ENCODE results near the gene DDO.

The DDO gene

DNA sequence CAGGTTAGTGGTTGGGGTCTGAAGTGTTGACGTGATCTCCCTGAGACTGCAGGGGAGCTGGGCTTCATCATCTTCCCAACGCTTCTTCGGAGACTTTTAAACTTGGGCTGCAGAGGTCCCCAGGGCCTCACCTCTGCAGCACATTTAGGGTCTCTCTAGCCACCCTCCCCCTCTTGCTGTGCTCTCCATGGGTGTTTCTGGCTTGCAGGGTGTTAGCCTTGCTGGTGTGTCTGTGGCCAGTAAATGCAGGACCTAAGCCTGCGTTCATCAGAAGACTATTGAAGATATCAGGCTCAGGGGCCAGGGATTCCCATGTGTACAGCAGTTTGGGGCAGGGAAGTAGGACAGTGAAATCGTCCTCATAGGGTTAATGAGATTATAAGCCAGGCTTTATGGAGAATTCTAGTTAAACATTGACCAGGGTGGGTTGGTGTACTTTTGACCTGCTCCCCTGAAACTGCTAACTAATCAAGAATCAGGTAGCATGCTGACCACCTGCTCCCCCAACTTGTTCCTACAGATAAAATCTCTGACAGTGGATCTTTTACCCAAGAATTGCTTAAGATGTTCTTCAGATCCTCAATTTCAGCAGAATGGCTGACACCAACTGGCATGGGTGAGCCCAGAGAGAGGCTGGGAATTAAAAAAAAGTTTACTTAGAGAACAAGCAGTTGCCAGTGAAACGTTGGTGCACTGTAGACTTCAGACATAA, 3.8 kb upstream of the DDO start:
- DNase-seq = no peak

DNA sequence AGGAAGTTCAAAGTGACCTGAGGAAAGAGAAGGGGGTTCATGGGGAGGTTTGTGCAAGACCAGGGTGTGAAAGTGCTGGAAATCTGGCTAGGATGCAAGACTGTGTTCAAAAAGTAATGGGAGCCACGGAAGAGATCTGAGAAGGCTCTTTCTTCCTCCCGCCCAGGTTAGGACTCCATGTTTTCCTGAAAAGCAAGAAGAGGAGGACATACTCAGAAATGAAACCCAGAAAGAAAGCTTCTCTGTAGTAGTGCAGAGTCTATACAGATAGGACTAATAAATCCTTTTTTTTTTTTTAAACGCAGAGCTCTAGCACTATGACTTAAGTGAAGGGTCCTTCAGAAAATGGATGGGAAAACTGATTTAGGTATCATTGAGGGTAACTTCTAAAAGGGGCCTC, 3.2 kb upstream of the DDO start:
- DNase-seq = no peak

DNA sequence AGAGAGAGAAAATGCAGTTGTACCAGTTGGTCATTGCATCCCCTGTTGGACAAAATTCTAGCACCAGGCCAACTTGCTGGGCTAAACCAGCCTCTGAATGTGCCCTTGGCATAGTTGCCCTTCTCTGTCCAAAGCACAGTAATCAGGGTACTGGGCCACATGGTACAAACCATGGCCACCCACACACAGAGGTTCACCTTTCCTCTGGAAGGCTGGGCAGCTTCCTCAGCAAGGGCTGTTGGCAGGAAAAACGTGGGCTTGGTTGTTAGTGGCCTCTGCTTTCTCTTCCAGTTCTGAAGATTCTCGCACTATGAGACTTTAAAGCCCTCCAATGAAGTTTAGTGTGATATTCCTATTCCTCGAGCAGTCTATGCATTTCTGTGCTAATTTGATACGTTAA, 706 bp downstream of the DDO start:
- no peak for DNase-seq

DNA sequence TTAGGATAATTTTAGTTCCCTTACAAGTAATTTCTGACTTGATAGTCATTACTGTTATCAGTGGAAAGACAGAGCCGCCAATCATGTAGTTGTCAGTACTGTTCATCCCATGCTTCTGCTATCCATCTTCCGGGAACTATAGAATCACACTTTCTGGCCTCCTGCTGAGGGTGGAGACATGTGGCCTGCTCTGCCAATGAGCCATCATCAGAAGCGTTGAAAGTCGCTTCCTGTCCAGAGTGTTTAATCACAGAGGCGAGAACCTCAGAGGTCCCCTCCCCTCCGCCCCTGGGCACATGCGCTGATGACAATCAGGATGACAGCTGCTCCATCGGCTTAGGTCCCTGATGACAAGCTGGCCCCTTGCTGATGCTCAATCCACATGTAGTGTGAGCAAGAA, 3.0 kb downstream of the DDO start:
- no peak for DNase-seq

DNA sequence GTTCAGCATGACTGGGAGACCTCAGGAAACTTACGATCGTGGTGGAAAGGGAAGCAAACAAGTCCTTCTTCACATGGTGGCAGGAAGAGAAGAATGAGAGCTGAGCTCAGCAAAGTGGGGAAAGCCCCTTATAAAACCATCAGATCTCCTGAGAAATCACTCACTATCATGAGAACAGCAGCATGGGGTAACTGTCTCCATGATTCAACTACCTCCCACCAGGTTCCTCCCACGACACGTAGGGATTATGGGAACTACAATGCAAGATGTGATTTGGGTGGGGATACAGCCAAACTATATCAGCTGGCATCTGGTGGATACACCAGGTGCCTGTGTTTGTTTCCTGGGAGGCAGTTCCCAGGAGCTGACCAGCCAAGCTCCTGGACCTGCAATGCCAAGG, 4.9 kb downstream of the DDO start:
- DNase-seq = no peak

DNA sequence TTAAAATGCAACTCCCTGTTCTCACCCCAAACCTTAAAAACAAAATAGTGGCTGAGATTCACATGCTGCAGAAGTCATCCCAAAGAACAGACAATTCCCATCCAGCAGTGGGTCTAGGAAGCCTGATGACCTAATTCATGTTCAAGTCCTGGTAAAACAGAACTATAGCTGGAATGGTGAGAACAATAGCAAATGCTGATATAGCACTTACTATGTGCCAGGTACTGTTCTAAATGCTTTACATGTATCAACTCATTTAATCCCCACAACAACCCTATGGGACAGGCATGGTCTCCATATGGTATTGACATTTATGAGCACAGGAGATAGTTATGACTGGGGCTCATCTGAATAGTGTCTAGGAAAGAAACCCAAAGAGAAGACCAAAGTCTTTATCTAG, 5.6 kb downstream of the DDO start:
- DNase-seq = no peak

DNA sequence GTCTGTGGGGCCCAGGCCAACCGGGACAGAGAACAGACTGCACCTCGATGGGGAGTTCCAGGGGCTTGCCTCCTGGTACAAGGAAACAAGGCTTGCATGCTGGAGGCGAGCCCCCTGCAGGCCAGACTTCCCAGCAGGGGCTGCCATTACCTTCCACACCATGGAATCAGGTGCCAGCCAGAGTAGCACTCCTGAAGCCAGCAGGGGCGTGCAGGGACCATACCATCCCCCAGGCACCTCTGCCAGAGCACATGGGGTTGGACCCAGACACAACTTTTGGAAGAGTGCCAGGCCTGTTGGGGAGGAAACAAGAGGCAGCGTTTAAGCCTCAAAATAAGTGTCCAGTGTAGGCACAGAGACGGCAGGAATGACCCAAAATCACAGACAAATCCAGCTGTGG, 6.5 kb downstream of the DDO start:
- no peak for DNase-seq

DNA sequence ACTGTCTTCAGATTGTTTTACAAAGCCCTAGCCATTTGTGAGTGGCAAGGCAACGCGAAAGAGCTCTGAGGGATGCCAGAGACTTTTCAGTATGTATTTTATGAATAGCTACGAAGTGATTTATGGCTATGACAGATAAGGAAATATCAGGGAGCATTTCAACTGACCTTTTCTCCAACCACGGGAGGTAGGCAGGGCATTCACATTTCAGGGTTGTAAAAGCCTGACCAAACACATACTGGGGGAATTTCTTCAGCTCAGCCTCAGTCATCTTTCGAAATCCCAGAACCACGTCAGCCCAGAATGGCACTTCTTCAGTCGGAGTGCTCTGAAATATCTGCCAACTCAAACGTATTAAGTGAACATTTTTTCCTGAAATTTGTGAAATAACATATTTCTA, 10.8 kb downstream of the DDO start:
- DNase-seq = no peak

DNA sequence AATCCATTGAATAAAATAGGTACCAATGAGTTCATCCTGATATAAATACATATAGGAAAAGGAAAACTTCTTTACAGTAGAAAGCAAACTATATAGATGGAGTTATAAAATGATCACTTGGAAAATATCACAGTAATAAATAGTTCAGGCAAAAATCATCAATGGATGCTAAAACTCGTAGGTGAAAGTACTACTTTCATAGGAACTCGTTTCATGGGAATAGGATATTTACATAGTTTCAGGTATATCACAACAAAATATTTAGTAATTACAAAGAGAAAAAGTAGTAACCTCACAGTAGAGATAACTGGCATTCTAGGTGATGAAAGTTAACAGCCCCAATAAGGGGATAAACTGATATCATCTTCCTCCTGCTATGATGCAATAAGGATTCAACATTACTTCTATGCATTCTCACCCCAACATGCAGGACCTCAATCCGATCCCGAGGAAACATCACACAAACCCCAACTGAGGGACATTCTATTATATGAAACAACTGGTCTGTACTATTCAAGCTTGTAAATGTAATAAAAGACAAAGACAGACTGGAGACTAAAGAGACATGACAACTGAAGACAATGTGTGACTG, 13.7 kb downstream of the DDO start:
- DNase-seq = no peak

DNA sequence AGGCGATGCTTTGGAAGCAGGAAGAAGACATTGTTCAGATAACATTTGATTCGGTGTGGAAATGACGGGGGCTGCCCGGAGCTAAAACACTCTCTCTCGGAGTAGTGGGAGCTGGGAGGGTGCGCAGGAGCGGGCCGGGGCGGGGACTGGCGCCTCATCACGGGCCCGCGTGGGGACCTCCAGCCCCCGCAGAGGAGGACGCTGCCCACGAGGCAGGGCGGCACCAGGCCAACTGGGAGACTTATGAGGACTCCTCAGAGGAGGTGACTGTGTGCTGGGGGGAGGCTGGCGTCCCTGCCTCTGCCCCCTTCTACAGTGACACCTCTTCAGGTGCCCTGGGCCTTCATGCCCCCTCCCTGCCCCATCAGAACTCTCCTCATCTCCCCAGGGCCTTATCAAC, 15.2 kb downstream of the DDO start:
- DNase-seq = no peak

DNA sequence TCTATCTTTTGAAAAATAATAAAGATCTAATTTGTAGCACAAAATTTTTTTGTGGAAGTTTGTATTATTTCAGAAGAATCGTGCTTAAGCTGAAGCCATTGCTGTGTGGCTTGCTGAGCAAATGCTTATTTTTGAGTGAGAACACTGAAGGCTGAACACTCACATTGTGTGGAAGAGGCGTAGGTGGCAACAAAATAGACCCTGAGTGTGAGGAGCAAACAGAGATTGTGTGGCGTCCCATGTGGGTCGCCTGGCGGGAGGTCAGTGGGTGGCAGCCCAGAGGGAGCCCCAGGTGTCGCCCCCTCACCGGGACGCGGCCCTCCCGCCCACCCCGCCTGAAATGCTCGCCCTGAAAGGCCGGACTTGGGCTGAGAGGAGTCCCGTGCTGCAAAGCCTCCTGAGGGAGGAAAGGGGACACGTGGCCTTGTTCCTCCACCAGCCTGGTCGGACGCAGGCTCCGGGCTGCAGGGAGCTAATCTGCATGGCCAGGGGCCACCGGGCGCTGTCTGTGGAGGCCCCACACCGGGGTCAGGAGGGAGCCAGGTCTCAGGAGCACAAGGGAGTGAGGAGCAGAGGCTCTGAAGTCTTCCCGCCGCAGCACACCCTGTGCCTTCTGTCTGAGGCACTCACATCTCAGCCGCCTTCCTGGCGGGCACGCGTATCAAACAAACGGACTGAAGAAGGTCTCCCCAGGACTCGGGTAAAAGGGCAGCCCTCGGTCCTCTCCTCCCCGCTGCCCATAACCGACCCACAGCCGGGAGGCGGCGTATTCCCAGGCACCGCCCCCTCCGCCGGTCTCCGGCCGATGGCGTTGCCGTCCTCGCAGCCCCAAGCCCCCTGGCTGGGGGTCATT, 15.9 kb downstream of the DDO start:
- no peak for DNase-seq

DNA sequence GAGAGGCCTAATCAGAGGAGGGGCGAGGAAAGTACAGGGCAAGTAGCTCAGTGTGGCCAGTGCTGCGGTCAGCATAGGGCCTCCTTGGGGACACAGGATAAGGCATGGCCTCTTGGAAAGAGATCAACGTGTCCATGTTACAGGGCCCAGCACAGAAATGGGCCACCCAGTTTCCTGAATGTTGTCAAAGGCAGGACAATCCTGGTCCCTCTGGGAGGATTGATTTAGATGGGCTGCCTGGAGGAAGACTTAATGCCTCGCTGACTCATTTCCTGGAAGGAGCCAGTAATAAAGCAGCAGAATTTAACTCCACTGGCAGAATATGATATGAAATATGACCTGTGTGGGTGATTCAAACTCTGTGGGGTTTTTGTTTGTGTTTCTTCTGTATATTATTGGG, 16.6 kb downstream of the DDO start:
- DNase-seq = no peak

DNA sequence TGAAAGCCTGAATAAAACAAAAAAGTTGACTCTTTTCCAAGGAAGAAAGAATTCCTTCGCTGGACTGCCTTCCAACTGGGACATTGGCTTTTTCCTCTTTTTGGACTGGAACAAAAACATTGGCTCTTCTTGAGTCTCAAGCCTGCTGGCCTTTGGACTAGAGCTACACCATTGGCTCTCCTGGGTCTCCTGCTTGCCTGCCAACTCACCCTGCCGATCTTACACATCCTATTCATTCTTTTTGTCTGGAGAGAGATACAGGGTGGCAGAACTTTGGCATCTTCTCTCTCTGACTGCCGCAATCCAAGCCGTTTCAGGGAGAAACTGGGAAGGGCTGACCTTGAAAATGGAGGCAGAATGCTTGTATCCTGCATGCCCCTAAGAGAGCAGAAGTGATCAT, 20.2 kb downstream of the DDO start:
- no peak for DNase-seq

DNA sequence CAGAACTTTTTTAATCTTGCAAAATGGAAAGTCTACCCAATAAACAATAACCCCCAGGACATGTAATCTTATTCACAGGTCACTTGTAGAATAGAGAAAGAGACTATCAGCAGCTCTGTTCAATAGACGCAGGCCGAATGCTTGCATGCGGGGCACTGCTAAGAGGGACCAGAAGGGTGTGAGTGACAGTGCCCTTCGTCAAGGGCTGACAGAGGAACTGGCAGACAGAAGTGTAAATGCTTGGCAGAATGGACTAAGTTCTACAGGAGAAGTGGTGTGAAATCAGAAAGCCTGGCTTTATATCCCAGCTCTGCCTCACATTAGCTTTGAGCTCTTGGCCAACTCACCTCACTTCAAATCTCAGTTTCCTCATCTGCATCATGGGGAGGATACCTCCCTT, 21.0 kb downstream of the DDO start:
- DNase-seq = no peak

DNA sequence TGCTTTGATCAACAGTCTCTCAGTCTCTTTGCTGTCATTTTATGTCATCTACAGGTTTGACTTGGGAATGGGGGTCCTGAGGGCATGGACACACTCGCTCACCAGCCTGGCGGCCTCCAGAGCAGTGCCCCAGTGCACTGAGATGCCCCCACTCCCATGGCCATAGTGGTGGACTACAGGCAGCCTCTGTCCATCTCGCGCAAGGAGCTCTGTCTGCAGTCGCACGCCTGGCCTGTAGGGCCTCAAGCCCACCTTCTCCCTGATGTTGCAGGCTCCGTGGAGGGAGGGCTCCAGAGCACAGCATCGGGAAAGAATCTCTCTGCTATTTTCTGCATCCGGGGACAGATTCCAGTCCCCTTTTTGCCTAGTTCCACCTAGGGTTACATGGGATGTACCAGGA, 22.6 kb downstream of the DDO start:
- no peak for DNase-seq

DNA sequence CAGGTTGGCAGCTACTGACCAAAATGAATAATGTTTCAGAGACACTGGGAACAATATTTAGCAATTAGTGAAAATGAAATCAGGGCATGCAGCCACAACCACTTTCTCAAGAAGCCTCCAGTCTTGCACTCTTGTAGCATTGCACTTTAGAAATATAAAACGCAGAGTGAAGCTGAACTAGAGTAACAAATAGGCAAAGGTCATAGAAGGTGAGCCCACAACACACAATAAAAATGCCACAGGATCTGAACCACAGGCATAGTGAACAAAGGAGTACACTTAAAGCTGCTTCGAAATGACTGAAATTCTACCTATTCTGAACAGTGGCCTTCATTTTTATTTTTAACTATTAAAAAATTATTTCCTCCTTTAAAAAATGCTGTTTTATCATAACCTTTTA, 25.0 kb downstream of the DDO start:
- no peak for DNase-seq

DNA sequence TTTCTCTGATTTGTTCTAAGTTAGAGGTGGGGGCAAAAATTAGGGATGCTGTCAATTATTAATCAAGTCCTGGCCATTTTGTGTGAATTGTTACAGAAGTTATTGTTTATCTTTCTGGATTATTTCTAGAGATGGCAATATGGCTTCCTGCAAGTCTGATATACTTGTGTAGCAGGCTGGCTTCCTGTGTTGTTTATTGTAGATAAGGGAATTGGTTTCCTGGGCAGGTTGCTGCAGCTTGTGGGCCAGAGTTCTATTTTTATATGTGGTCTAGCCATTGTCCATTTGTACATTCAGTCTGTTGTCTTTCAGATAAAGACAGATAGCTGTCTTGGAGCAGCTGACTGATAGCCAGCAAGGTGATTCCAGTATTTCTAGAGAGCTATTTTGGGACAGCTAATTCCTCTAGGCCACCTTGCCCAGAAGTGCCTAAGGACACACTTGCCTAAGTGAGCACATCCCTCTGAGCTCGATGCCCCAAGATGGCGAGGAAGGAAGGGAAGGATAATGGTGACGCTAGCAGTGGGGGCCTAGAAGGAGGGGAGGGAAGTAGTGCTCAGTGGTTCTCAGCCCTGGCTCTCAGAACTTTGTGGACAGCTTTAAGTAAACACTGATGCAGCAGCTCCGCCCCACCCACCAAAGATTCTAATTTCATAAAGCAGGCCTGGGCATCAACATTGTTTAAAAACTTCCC, 25.5 kb downstream of the DDO start:
- DNase-seq = no peak

DNA sequence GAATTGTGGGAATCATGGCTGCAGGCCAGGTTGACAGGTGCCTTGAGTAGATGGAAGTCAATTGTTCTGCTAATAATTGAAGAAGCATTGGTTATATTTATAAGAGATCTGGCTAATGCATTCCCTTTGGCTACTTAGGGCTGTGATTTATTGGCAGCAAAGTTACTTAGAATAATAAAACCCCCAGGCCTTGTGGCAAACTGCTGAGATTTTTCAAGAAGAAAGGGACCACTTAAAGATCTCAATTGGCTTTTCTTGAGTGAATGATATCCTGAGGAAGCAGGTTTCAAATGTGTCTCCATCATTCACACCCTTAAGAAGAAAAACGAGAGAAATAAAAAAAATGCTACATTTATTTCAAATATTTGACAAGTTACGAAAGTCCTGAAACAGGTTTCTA, 27.4 kb downstream of the DDO start:
- DNase-seq = no peak

DNA sequence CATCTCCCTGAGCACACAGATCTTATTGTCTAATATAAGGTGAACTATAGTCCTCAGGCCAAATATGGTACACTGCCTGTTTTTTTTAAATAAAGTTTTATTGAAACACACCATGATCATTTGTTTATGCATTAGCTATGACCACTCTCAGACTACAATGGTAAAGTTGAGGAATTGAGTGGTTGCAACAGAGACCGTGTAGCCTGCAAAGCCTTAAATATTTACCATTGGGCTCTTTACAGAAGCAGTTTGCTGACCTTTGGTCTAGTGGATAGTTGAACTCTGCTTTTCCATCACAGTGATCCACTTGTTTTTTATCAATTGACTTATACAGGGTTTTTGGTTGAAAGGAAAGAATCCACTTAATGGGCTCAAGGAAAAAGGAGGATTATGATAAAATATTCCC, 29.9 kb downstream of the DDO start:
- DNase-seq = no peak

DNA sequence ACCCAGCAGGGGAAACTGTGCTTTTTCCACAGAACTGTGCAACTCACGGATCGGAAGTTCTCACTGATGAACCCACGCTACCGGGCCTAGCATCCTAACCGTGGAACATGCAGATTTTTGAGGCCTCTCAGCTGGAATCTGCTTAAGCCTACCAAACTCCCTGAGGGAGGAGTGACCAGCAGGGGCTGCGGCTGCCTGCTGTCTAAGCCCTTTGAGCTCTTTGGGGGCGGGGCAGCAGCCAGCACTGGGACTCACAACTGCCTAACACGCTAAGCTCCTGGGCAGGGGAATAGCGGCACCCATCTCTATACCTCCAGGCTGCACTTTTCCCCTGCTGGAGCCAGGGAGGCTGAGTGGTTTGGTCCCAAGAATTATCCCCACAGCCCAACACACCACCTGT, 36.8 kb downstream of the DDO start:
- DNase-seq = no peak

DNA sequence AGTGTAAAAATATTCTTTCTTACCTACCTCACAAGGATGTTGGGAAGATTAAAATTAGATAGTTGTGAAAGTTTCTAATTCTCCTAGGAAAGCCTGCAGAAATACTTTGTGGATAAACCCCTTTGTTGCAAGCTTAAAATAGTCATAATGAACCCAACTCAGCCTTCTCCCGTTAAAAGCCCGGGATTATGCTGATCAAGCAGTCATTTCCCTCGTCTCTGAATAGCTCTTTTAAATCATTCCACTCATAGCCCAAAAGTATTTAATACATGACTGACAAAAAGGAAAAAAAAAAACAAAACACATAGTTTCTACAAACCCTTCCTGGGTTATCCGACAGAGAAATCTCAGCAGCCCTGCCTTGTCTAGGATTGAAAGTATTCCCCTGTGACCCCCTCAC, 46.3 kb downstream of the DDO start:
- DNase-seq = no peak

DNA sequence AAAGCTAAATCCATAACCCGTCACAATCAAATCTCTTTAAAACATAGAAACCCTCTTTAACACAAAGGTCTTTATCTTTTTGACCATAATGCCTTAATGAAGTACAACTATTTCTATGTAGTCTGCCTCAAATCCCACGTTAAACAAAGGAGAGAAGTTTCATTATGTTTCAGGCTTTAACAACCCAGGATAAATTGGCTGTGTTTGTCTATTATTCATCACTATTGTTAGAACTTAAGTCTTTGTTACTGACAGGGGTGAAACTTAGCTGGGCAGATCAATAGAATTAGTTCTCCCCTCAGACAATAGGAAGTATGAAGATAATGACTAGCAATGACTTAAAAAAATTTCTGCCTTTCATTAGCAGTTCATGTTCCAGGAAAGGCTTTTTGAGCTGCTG, 47.1 kb downstream of the DDO start:
- DNase-seq = no peak

DNA sequence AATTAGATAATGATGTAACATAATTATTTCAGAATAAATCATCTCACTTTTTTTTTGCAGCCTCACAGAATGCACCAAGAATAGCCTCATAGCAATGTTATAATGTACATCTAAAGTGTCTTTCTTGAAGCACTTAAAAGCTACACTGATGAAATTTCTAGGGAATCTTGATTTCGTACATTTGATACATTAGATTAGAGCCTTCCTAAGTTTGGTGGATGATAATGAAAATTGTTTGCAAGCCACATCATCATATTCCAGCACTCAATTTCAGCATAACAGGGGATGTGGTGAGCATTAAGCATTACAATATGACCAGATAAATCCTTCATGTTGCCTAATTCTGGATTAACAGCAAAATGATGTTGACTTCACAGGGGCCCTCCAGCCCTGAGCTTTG, 47.5 kb downstream of the DDO start:
- DNase-seq = no peak

DNA sequence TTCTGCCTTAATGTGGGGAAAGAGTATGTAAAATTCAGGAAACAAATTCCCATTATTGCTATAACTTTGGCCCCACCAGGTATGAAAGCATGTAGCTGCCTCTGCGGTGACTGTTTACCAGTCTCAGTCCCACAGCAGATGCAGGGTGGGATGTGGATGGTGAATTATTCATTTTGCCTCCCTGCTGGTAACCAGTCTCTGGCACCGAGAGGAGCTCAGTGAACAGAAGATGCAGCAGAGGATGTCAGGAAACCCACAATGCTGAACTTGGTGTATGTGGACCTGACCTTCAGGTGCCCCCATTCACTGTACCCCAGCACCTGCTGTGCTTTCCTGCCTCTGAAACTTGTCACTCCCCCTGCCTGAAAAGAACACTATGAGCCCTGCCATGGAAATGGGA, 48.4 kb downstream of the DDO start:
- no peak for DNase-seq
